T-cell (primary cell): ENCODE measurements around the gene THTPA. TPM values are rescaled to one million over a fixed set of nuclear protein-coding genes. Genes with fewer than 3 reads are reported as not detected.

Source experiments
- ATAC-seq, 4 experiments: fragments of 200-7000 bp in 3 of 4; fragments of 150-1000 bp in 1 of 4; cut with Tn5 transposase; replicated peaks in 1 of 4; 1 replicate in 3 of 4; 2 replicates in 1 of 4; pipeline ENCODE4 v1.10.0; 2021; ENCODE audit warnings: moderate library complexity in 3 of 4, mild to moderate bottlenecking in 2 of 4, moderate number of reproducible peaks in 1 of 4
- CTCF ChIA-PET, 2 donors: fragments of 300-600 bp; sonication (Branson Sonifier 250); formaldehyde crosslinking; loops; one replicate each; lab custom pipeline; 2022; ENCODE audit warnings: antibody characterized with exemption in 2 of 2; lab: Charles Lee
- POLR2A ChIA-PET, 2 donors: fragments of 300-600 bp; sonication (Branson Sonifier 250); formaldehyde crosslinking; loops; one replicate each; lab custom pipeline; 2022; ENCODE audit warnings: antibody characterized with exemption in 2 of 2; lab: Charles Lee
- DNase-seq, 35 experiments: peaks; one replicate each; pipeline versions ENCODE4 v3.0.0 to v3.0.0-alpha.2; 2013 to 2023
- H3K27ac ChIP-seq: one replicate; pipeline ENCODE4 v1.5.1; 2013; ENCODE audit warnings: low read length
- H3K27me3 ChIP-seq, 2 experiments: replicated peaks in 1 of 2; 1 replicate in 1 of 2; 2 replicates in 1 of 2; pipeline versions ENCODE4 v1.6.1 to v1.7.0; 2013; ENCODE audit warnings: low read length in 1 of 2, mixed read lengths in 1 of 2; ENCODE audit not compliant: control insufficient read depth in 2 of 2, insufficient read depth in 2 of 2; ENCODE audit errors: extremely low read depth in 1 of 2
- H3K36me3 ChIP-seq, 2 donors: 1 replicate in 1 of 2; 2 replicates in 1 of 2; pipeline versions ENCODE4 v1.6.1 to v1.7.0; 2013; ENCODE audit warnings: low read length in 1 of 2; ENCODE audit not compliant: control insufficient read depth in 2 of 2, insufficient read depth in 1 of 2; ENCODE audit errors: extremely low read depth in 1 of 2
- H3K4me1 ChIP-seq, 2 experiments: 1 replicate in 1 of 2; 2 replicates in 1 of 2; pipeline versions ENCODE4 v1.6.1 to v1.7.0; 2013; ENCODE audit warnings: low read length in 2 of 2, mixed read lengths in 1 of 2; ENCODE audit not compliant: insufficient read depth in 2 of 2, control insufficient read depth in 1 of 2; ENCODE audit errors: extremely low read depth in 1 of 2
- H3K4me3 ChIP-seq, 2 donors: 1 replicate in 1 of 2; 2 replicates in 1 of 2; pipeline versions ENCODE4 v1.5.1 to v1.7.0; 2013; ENCODE audit warnings: mild to moderate bottlenecking in 2 of 2, low read length in 1 of 2, moderate library complexity in 1 of 2; ENCODE audit not compliant: control insufficient read depth in 1 of 2; ENCODE audit errors: extremely low read depth in 1 of 2
- H3K9me3 ChIP-seq: 2 replicates; pipeline ENCODE4 v1.7.0; 2013
- H3K27ac Mint-ChIP-seq, 2 donors: one replicate each; pipeline ENCODE4 v1.8.0; 2020 to 2021; ENCODE audit warnings: mild to moderate bottlenecking in 2 of 2, mixed read lengths in 2 of 2
- H3K27me3 Mint-ChIP-seq, 2 donors: one replicate each; pipeline ENCODE4 v1.8.0; 2021 to 2022; ENCODE audit warnings: mixed read lengths in 2 of 2
- H3K36me3 Mint-ChIP-seq: one replicate; pipeline ENCODE4 v1.8.0; 2021; ENCODE audit warnings: mixed read lengths
- H3K4me1 Mint-ChIP-seq, 3 donors: one replicate each; pipeline ENCODE4 v1.8.0; 2020 to 2022; ENCODE audit warnings: mixed read lengths in 3 of 3, mild to moderate bottlenecking in 1 of 3
- H3K4me3 Mint-ChIP-seq, 3 donors: one replicate each; pipeline ENCODE4 v1.8.0; 2020 to 2022; ENCODE audit warnings: mild to moderate bottlenecking in 3 of 3, mixed read lengths in 3 of 3, moderate library complexity in 3 of 3
- H3K9me3 Mint-ChIP-seq, 3 donors: one replicate each; pipeline ENCODE4 v1.8.0; 2020 to 2022; ENCODE audit warnings: mixed read lengths in 3 of 3
- WGBS: methylation state at CpG from one replicate; pipeline ENCODE4 v1.1.5; 2013; ENCODE audit warnings: missing lambda C conversion rate; ENCODE audit not compliant: insufficient coverage; 5-methylcytosine and 5-hydroxymethylcytosine counted together
- total RNA-seq, 35 experiments: library from RNA in 6 of 35; stranded (reverse) in 6 of 35; fragments of 120-200 nt in 1 of 35; gene quantifications; one replicate each; pipeline versions ENCODE4 v1.2.1 to v1.2.4 and lab custom pipeline; 2013 to 2026

Gene THTPA
- total RNA-seq, 5 donors from 2014 or later (not counting 1 experiment from before 2014, with no cell fraction given) = 13.3 to 26.4 (median 20.5) TPM

- Histone ChIP-seq H3K9me3 (no peaks in the 10 kb centered on the region), H3K27me3 (peaks cover 0 to 10% of the 10 kb centered on the region in 2 experiments), H3K4me1 (no peaks in the 10 kb centered on the region), H3K4me3 (no peak overlapping the region), H3K27ac (no peak overlapping the region), H3K36me3 (no peaks in the 10 kb centered on the region)
- ATAC-seq (no peak), DNase-seq (no peak)
- POLR2A ChIA-PET = no interaction called here
- CTCF ChIA-PET = interaction anchor here in 1 of 2 donors (0.5 kb wide), 1 partner anchor 520 kb away, joined by 3 read pairs; no protein-coding TSS in a partner anchor
- peaks cover 0 to 3% (median 0%) of the 10 kb centered on the region in 3 donors for H3K4me1 Mint-ChIP-seq
- no peak overlapping the region for H3K4me3 Mint-ChIP-seq
- no peaks in the 10 kb centered on the region for H3K27me3 Mint-ChIP-seq
- peaks cover 0 to 4% (median 0%) of the 10 kb centered on the region in 3 donors for H3K9me3 Mint-ChIP-seq
- no CpG with 5 or more reads among the region's 1 CpG for WGBS
- no peak overlapping the region for H3K27ac Mint-ChIP-seq
- no peaks in the 10 kb centered on the region for H3K36me3 Mint-ChIP-seq
These were observed 45.7 kb downstream of the THTPA start for GRCh38 chr14:23601845-23602180.

- ATAC-seq (no peak), DNase-seq (no peak)
- H3K4me3 ChIP-seq = no peak overlapping the region
- no peak overlapping the region for H3K27ac ChIP-seq
- WGBS = 86% methylated on average over 8 of the region's 12 CpGs
- CTCF ChIA-PET = no interaction called here
- H3K27ac Mint-ChIP-seq = no peak overlapping the region
- no peak overlapping the region for H3K4me3 Mint-ChIP-seq
- H3K9me3 Mint-ChIP-seq = peaks cover 0 to 4% (median 0%) of the 10 kb centered on the region in 3 donors
- H3K36me3 ChIP-seq = no peaks in the 10 kb centered on the region
- POLR2A ChIA-PET = no interaction called here
- H3K4me1 ChIP-seq = no peaks in the 10 kb centered on the region
- H3K27me3 ChIP-seq = peaks cover 0 to 10% of the 10 kb centered on the region in 2 experiments
- no peaks in the 10 kb centered on the region for H3K9me3 ChIP-seq
- no peaks in the 10 kb centered on the region for H3K27me3 Mint-ChIP-seq
- peaks cover 0 to 3% (median 0%) of the 10 kb centered on the region in 3 donors for H3K4me1 Mint-ChIP-seq
- H3K36me3 Mint-ChIP-seq = no peaks in the 10 kb centered on the region
These were observed 46.4 kb downstream of the THTPA start for GRCh38 chr14:23602181-23603095.

GRCh38 chr14:23603103-23603502, 47.0 kb downstream of the THTPA start:
- ChIA-PET POLR2A (no interaction called here), CTCF (no interaction called here)
- DNase-seq (no peak), ATAC-seq (no peak)
- no peak overlapping the region for H3K4me3 ChIP-seq
- no peaks in the 10 kb centered on the region for H3K4me1 ChIP-seq
- no peaks in the 10 kb centered on the region for H3K36me3 Mint-ChIP-seq
- peaks cover 0 to 3% (median 0%) of the 10 kb centered on the region in 3 donors for H3K4me1 Mint-ChIP-seq
- H3K36me3 ChIP-seq = no peaks in the 10 kb centered on the region
- H3K27me3 ChIP-seq = peaks cover 0 to 10% of the 10 kb centered on the region in 2 experiments
- peaks cover 0 to 4% (median 0%) of the 10 kb centered on the region in 3 donors for H3K9me3 Mint-ChIP-seq
- no peak overlapping the region for H3K27ac Mint-ChIP-seq
- H3K9me3 ChIP-seq = no peaks in the 10 kb centered on the region
- 78% methylated on average over 1 of the region's 2 CpGs for WGBS
- no peak overlapping the region for H3K27ac ChIP-seq
- no peaks in the 10 kb centered on the region for H3K27me3 Mint-ChIP-seq
- no peak overlapping the region for H3K4me3 Mint-ChIP-seq

DNA sequence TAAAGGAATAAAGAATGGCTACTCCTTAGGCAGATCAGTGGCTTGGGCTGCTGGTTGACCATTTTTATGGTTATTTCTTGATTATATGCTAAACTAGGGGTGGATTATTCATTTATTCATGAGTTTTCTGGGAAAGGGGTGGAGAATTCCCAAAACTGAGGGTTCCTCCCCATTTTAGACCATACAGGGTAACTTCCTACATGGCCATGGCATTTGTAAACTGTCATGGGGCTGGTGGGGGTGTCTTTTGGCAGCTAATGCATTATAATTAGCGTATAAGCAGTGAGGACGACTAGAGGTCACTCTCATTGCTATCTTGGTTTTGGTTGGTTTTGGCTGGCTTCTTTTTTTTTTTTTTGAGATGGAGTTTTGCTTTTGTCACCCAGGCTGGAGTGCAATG, 48.1 kb downstream of the THTPA start:
- H3K27ac ChIP-seq = no peak overlapping the region
- DNase-seq (no peak), ATAC-seq (no peak)
- no peaks in the 10 kb centered on the region for H3K36me3 Mint-ChIP-seq
- H3K27me3 Mint-ChIP-seq = no peaks in the 10 kb centered on the region
- H3K9me3 Mint-ChIP-seq = peaks cover 0 to 4% (median 4%) of the 10 kb centered on the region in 3 donors
- ChIA-PET CTCF (no interaction called here), POLR2A (no interaction called here)
- H3K4me3 ChIP-seq = no peak overlapping the region
- H3K4me3 Mint-ChIP-seq = no peak overlapping the region
- H3K27ac Mint-ChIP-seq = no peak overlapping the region
- H3K9me3 ChIP-seq = no peaks in the 10 kb centered on the region
- H3K4me1 ChIP-seq = peaks cover 0 to under 1% of the 10 kb centered on the region in 2 experiments
- peaks cover 0 to 10% of the 10 kb centered on the region in 2 experiments for H3K27me3 ChIP-seq
- H3K4me1 Mint-ChIP-seq = peaks cover 6 to 8% (median 8%) of the 10 kb centered on the region in 3 donors
- 100% methylated on average over 1 of the region's 2 CpGs for WGBS
- no peaks in the 10 kb centered on the region for H3K36me3 ChIP-seq

DNA sequence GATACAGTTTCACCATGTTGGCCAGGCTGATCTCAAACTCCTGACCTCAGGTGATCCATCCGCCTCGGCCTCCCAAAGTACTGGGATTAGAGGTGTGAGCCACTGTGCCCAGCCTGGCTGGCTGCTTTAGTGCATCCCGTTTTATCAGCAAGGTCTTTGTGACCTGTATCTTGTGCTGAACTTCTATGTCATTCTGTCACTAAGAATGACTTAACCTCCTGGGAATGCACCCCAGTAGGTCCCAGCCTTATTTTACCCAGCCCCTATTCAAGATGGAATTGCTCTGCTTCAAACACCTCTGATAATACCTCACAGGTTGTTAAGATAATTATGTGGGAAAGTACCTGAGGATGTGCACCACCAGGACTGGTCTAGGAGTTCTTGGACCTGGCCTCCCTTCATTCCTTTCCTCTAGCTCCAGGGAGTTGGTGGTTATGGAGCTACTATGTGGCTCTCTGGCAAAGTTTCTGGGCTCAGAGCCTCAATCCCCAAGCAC, 48.7 kb downstream of the THTPA start:
- DNase-seq (no peak), ATAC-seq (no peak)
- Histone ChIP-seq H3K4me1 (peaks cover 0 to 6% of the 10 kb centered on the region in 2 experiments), H3K27ac (no peak overlapping the region), H3K4me3 (no peak overlapping the region), H3K9me3 (no peaks in the 10 kb centered on the region), H3K27me3 (peaks cover 0 to 10% of the 10 kb centered on the region in 2 experiments), H3K36me3 (no peaks in the 10 kb centered on the region)
- no peak overlapping the region for H3K4me3 Mint-ChIP-seq
- CTCF ChIA-PET = no interaction called here
- H3K27ac Mint-ChIP-seq = no peak overlapping the region
- POLR2A ChIA-PET = no interaction called here
- H3K4me1 Mint-ChIP-seq = peaks cover 11 to 14% (median 14%) of the 10 kb centered on the region in 3 donors
- H3K27me3 Mint-ChIP-seq = no peaks in the 10 kb centered on the region
- WGBS = 90% methylated on average over 3 of the region's 3 CpGs
- peaks cover 0 to 5% (median 0%) of the 10 kb centered on the region in 3 donors for H3K9me3 Mint-ChIP-seq
- H3K36me3 Mint-ChIP-seq = no peaks in the 10 kb centered on the region

DNA sequence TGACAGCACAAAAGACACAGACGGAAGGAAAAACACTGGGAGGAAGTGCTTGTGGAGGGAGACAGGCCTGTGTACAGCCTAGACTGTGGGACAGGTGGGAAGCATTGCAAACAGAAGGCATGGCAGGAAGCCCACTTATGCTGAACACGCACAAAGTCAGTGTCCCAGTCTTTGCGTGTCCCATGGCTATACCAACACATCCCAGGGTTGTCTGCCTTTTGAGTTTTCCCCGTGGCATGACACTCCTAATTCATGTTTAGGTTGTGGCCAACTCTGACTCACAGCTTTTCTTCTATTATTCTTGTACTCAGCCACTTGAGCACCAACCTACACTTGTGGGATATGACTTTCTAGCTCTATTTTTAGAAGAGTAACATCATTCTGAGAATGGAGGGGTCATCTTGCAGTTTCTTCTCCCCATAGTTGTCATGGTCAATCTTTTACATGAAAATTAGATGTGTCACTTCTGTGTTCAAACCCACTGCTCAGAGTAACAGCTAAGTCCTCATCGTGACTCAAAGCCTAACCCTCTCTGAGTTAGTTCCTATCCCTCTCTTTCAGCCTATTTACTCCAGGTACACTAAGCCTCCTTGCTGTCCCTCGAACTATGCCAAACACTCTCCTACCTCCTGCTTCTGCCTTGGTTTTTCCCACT, 50.0 kb downstream of the THTPA start:
- Mint-ChIP-seq H3K4me1 (peaks cover 25 to 27% (median 27%) of the 10 kb centered on the region in 3 donors), H3K27ac (no peak overlapping the region), H3K4me3 (no peak overlapping the region), H3K9me3 (peaks cover 0 to 5% (median 0%) of the 10 kb centered on the region in 3 donors), H3K36me3 (no peaks in the 10 kb centered on the region), H3K27me3 (no peaks in the 10 kb centered on the region)
- no peaks in the 10 kb centered on the region for H3K9me3 ChIP-seq
- ATAC-seq = no peak
- WGBS = 64% methylated on average over 6 of the region's 6 CpGs
- H3K27ac ChIP-seq = no peak overlapping the region
- CTCF ChIA-PET = no interaction called here
- peaks cover 9 to 19% of the 10 kb centered on the region in 2 experiments for H3K4me1 ChIP-seq
- no peak overlapping the region for H3K4me3 ChIP-seq
- DNase-seq = no peak
- peaks cover 0 to 10% of the 10 kb centered on the region in 2 experiments for H3K27me3 ChIP-seq
- POLR2A ChIA-PET = no interaction called here
- H3K36me3 ChIP-seq = no peaks in the 10 kb centered on the region
